HEK293 (cell line): ENCODE measurements around the gene ZC3H12C.

ENCODE experiments used
- GLIS1 ChIP-seq: fragments of 450-650 bp; formaldehyde crosslinking; IDR thresholded peaks from 2 replicates; pipeline ENCODE4 v1.5.1; 2016; ENCODE audit warnings: missing biosample characterization, missing genetic modification characterization
- ZNF341 ChIP-seq: fragments of 450-650 bp; formaldehyde crosslinking; IDR thresholded peaks from 2 replicates; pipeline ENCODE4; 2016; ENCODE audit warnings: low read depth, missing biosample characterization, missing genetic modification characterization

GRCh38 chr11:110185599-110185998 lies 92.4 kb downstream of the ZC3H12C start:
- TF ChIP-seq GLIS1 (no peak), ZNF341 (tag by site-specific recombination) (no peak)
